ENCODE results near the gene NMRK2. TPM values are rescaled to one million over a fixed set of nuclear protein-coding genes. Genes with fewer than 3 reads are reported as not detected.
"Not testable (repeated sequence)": the region's sequence is repeated elsewhere in the genome, so short reads cannot be mapped to it uniquely, and the experiment has no call there.

Gene NMRK2
- polyA plus RNA-seq, 2 of the 4 experiments (the other 2 are of a cell fraction) = not detected

GRCh38 chr19:3945838-3946237, 13.0 kb downstream of the NMRK2 start:
- Histone ChIP-seq H3K27ac (no peak overlapping the region), H3K4me1 (no peaks in the 10 kb centered on the region), H3K4me2 (no peak overlapping the region), H3K4me3 (no peak overlapping the region), H3K9me3 (no peaks in the 10 kb centered on the region)
- WGBS (ENCODE audit: missing lambda C conversion rate) = 0% methylated on average over 1 of the region's 2 CpGs
- TF ChIP-seq PBX3 (IDR thresholded peaks at IDR 0.05) (no peak), FOSL2 (IDR thresholded peaks at IDR 0.05) (no peak), FOSL2 (CRISPR knock-in tag; IDR thresholded peaks at IDR 0.05) (peak; percentile 62), ZFP36 (IDR thresholded peaks at IDR 0.05; ENCODE audit: borderline replicate concordance, partially characterized antibody) (peak; percentile 70)
- ATAC-seq (peak; percentile 28 to 55; a peak in 2 of 6 replicates), DNase-seq (ENCODE audit: low read depth in 1 of 2, low spot score in 1 of 2) (no peak), FAIRE-seq (no peak)
- CTCF ChIA-PET = no interaction called here
- POLR2A ChIA-PET = interaction anchor here (0.6 to 1.2 kb wide), 2 partner anchors 30 to 39 kb away, joined by 4 read pairs; partner anchors contain the start of gene EEF2

GRCh38 chr19:3947316-3947933, 14.6 kb downstream of the NMRK2 start:
- POLR2A ChIA-PET, ATAC-seq, CTCF ChIA-PET: not testable (repeated sequence)

GRCh38 chr19:3949294-3949693, 16.4 kb downstream of the NMRK2 start:
- ATAC-seq = no peak
- FAIRE-seq = no peak
- no peak overlapping the region for H3K27ac ChIP-seq
- H3K9me3 ChIP-seq = no peaks in the 10 kb centered on the region
- CTCF ChIA-PET = interaction anchor here (0.9 kb wide), 1 partner anchor 97 kb away, joined by 3 read pairs; no protein-coding TSS in a partner anchor
- DNase-seq (ENCODE audit: low read depth in 1 of 2, low spot score in 1 of 2) = no peak
- H3K4me3 ChIP-seq = no peak overlapping the region
- TF ChIP-seq ZSCAN20 (CRISPR knock-in tag; IDR thresholded peaks at IDR 0.05) = no peak
- no peak for TF ChIP-seq BHLHE40 (IDR thresholded peaks at IDR 0.05; ENCODE audit: low read depth, low read length)
- TF ChIP-seq CEBPB (IDR thresholded peaks at IDR 0.05) = no peak
- TF ChIP-seq USF2 (IDR thresholded peaks at IDR 0.05) = no peak
- WGBS (ENCODE audit: missing lambda C conversion rate) = 80% methylated on average over 1 of the region's 11 CpGs
- peaks cover 5% of the 10 kb centered on the region; the same call in 1 of the 3 replicates for H3K4me1 ChIP-seq
- no peak overlapping the region for H3K4me2 ChIP-seq
- POLR2A ChIA-PET = no interaction called here

More at GRCh38 chr19:3947316-3947933, 14.6 kb downstream of the NMRK2 start:
- not testable (repeated sequence) for DNase-seq (ENCODE audit: low read depth in 1 of 2, low spot score in 1 of 2); H3K4me2 ChIP-seq; H3K4me3 ChIP-seq; FAIRE-seq; H3K27ac ChIP-seq; H3K9me3 ChIP-seq; H3K4me1 ChIP-seq
- WGBS (ENCODE audit: missing lambda C conversion rate) = 57% methylated on average over 15 of the region's 15 CpGs
- peak; percentile 15 to 79; a peak in 3 of 4 replicates for TF ChIP-seq CEBPB (IDR thresholded peaks at IDR 0.05)

GRCh38 chr19:3949997-3950859, 17.4 kb downstream of the NMRK2 start:
- ATAC-seq = no peak
- POLR2A ChIA-PET = interaction anchor here (0.6 kb wide), 1 partner anchor 259 kb away, joined by 4 read pairs; no protein-coding TSS in a partner anchor
- DNase-seq (ENCODE audit: low read depth in 1 of 2, low spot score in 1 of 2) = no peak
- Histone ChIP-seq H3K9me3 (no peaks in the 10 kb centered on the region), H3K27ac (no peak overlapping the region), H3K4me1 (peaks cover 5% of the 10 kb centered on the region; the same call in 1 of the 3 replicates), H3K4me3 (no peak overlapping the region), H3K4me2 (no peak overlapping the region)
- TF ChIP-seq CBX2 (IDR thresholded peaks at IDR 0.05; ENCODE audit: borderline replicate concordance, low read depth) (no peak), CHD4 (IDR thresholded peaks at IDR 0.05; ENCODE audit: borderline replicate concordance) (no peak), ELK1 (IDR thresholded peaks at IDR 0.05; ENCODE audit: low read depth, low read length) (no peak), ZSCAN20 (CRISPR knock-in tag; IDR thresholded peaks at IDR 0.05) (no peak), RAD21 (conservative IDR thresholded peaks at IDR 0.05 in 1 of 2, IDR thresholded peaks at IDR 0.05 in 1 of 2) (no peak)
- CTCF ChIA-PET = interaction anchor here (0.6 to 1.6 kb wide), 3 partner anchors 98 to 134 kb away, joined by 3 to 4 read pairs (median 3); no protein-coding TSS in a partner anchor
- 87% methylated on average over 7 of the region's 20 CpGs for WGBS (ENCODE audit: missing lambda C conversion rate)
- no peak for FAIRE-seq
